MM.1S (cell line): ENCODE results near the gene SDK1.

Source experiments
- CTCF ChIP-seq: fragments of 300-600 bp; sonication (generic); IDR thresholded peaks from 2 replicates; pipeline ENCODE4 v1.5.1; 2016; ENCODE audit warnings: antibody characterized with exemption, low read length, mixed read lengths
- EZH2 ChIP-seq: fragments of 300-600 bp; sonication (generic); optimal IDR thresholded peaks from 2 replicates; pipeline ENCODE3; 2017; ENCODE audit warnings: low read depth, mild to moderate bottlenecking, antibody characterized with exemption, low read length, mixed read lengths

GRCh38 chr7:3807824-3808223, 506.8 kb downstream of the SDK1 start:
- TF ChIP-seq CTCF (no peak), EZH2 (no peak)
